ENCODE measurements around the gene XAB2.

The XAB2 gene

DNA sequence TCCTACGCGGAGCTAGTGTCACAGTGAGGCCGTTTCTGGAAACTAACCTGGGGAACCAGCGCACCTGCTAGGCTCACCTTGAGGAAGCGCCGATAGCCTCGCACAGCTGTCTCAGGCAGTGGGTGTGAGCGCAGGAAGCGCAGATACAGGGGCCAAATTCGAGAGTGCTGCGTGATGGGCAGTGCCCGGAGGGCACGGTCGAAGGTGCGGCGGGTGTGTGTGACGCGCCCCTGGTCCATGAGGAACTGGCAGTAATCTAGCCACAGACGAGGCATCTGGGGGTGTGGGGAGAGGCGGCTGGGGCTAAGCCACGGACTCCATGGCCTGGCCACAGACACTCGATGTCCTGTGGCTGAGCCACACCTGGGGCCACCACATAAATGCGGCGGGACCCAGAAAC is 2.2 kb downstream of the XAB2 start:
- FAIRE-seq (no peak), DNase-seq (ENCODE audit: insufficient read length) (no peak)
- TF ChIP-seq POLR2A (IDR thresholded peaks at IDR 0.05; ENCODE audit: low read depth, low read length) (no peak), TAF1 (IDR thresholded peaks at IDR 0.05; ENCODE audit: borderline replicate concordance, low read depth, low read length) (no peak), POLR2AphosphoS5 (IDR thresholded peaks at IDR 0.05; ENCODE audit: low read depth, low read length) (no peak)

DNA sequence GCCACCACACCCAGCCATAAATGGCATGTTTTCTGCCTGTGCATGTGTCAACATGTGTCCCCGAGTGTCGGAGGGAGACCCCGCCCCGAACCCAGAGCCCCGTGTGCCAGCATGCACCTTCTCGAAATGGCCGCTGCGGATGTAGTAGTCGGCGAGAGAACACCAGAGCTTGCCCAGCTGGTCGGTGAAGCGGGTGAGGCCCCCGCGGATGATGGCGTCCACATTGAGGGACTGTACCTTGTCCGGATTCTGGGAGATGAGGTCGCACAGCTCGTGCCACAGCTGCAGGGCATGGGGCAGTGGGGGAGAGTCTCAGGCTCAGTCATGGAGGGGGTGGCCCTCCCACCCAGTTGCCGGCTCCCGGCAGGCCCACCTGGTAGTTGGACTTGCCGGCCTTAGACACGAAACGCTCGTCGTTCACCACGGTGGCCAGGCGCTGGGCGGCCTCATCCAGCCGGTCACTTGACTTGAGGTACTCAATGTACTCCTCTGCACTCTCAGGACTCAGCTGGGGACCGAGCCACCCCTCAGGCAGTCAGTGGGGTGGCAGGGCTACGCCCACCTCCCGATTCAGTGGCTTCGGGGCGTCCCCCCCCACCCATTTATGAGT is 3.5 kb downstream of the XAB2 start:
- FAIRE-seq, result no peak
- TF ChIP-seq POLR2A (IDR thresholded peaks at IDR 0.05; ENCODE audit: low read depth, low read length) (no peak), TAF1 (IDR thresholded peaks at IDR 0.05; ENCODE audit: borderline replicate concordance, low read depth, low read length) (no peak), POLR2AphosphoS5 (IDR thresholded peaks at IDR 0.05; ENCODE audit: low read depth, low read length) (no peak)
- DNase-seq (ENCODE audit: insufficient read length), result no peak

DNA sequence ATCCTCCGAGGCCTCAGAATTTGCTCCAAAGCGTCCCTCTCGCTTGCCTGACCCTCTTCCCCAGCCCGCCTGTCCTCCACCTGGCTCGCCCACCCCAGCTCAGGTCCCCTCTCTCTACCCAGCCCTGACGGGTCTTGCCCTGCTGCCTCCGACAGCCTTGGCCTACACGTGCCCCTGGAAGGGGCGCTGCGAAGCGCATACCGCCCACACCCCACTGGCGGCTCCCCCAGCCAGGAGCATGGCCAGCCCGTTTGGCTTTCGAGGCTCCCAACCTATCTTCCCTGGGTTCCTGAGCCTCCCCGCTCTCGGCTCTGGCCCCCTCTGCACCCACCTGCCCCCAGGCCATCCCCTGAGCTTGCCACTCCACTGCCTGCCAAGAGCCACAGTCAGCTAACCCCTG is 4.5 kb downstream of the XAB2 start:
- no peak for DNase-seq (ENCODE audit: insufficient read length)
- FAIRE-seq, result no peak
- TF ChIP-seq POLR2AphosphoS5 (IDR thresholded peaks at IDR 0.05; ENCODE audit: low read depth, low read length) (no peak), TAF1 (IDR thresholded peaks at IDR 0.05; ENCODE audit: borderline replicate concordance, low read depth, low read length) (no peak), POLR2A (IDR thresholded peaks at IDR 0.05; ENCODE audit: low read depth, low read length) (no peak)

GRCh38 chr19:7623725-7624603 is 5.4 kb downstream of the XAB2 start:
- FAIRE-seq, result no peak
- TF ChIP-seq POLR2A (IDR thresholded peaks at IDR 0.05; ENCODE audit: low read depth, low read length) (no peak), TAF1 (IDR thresholded peaks at IDR 0.05; ENCODE audit: borderline replicate concordance, low read depth, low read length) (no peak), POLR2AphosphoS5 (IDR thresholded peaks at IDR 0.05; ENCODE audit: low read depth, low read length) (no peak)
- DNase-seq (ENCODE audit: insufficient read length), result no peak

GRCh38 chr19:7622933-7623685 is 6.2 kb downstream of the XAB2 start:
- TF ChIP-seq POLR2AphosphoS5 (IDR thresholded peaks at IDR 0.05; ENCODE audit: low read depth, low read length) (no peak), POLR2A (IDR thresholded peaks at IDR 0.05; ENCODE audit: low read depth, low read length) (no peak), TAF1 (IDR thresholded peaks at IDR 0.05; ENCODE audit: borderline replicate concordance, low read depth, low read length) (no peak)
- FAIRE-seq (no peak), DNase-seq (ENCODE audit: insufficient read length) (no peak)

GRCh38 chr19:7620442-7621412 is 8.6 kb downstream of the XAB2 start:
- DNase-seq (ENCODE audit: insufficient read length), result no peak
- FAIRE-seq, result no peak
- TF ChIP-seq POLR2AphosphoS5 (IDR thresholded peaks at IDR 0.05; ENCODE audit: low read depth, low read length), result no peak
- TF ChIP-seq TAF1 (IDR thresholded peaks at IDR 0.05; ENCODE audit: borderline replicate concordance, low read depth, low read length), result no peak
- TF ChIP-seq POLR2A (IDR thresholded peaks at IDR 0.05; ENCODE audit: low read depth, low read length), result no peak

DNA sequence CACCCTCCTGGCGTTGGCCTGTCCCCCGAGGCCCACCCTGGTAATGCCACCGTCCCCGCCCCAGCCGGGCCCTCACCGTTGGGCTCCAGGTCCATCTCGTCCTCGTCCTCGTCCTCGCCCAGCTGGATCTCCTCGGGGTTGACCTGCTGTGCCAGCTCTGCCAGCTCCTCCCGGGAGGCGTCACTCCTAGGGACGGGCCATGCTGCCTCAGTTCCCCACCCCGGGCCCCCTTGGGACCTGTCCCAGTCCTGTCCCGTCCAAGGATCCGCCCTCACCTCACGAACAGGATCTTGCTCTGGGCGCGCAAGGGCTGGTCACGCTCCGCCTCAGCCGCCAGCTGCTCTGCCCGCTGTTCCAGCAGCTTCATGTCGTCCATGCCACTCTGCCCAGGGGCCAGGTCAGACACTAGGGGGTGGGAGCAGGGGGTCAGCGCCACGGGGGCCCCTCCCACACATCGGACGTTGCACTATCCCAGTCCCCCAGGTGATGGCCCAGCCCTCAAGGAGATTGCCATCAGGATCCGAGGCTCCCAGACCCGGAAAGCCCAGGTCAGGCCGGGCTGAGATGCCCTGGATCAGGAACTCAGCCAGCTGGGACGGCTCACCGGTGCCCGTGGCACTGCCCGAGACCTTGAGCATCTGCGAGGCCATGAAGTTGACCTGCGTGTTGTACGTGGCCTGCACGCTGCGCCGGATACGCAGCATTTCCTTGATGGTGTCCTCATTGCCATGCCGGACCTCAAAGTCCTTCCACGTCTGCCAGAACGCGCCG is 9.5 kb downstream of the XAB2 start:
- DNase-seq (ENCODE audit: insufficient read length) (no peak), FAIRE-seq (no peak)
- no peak for TF ChIP-seq TAF1 (IDR thresholded peaks at IDR 0.05; ENCODE audit: borderline replicate concordance, low read depth, low read length)
- TF ChIP-seq POLR2AphosphoS5 (IDR thresholded peaks at IDR 0.05; ENCODE audit: low read depth, low read length), result no peak
- TF ChIP-seq POLR2A (IDR thresholded peaks at IDR 0.05; ENCODE audit: low read depth, low read length), result no peak

GRCh38 chr19:7618771-7619510 is 10.4 kb downstream of the XAB2 start:
- TF ChIP-seq POLR2AphosphoS5 (IDR thresholded peaks at IDR 0.05; ENCODE audit: low read depth, low read length) (no peak), TAF1 (IDR thresholded peaks at IDR 0.05; ENCODE audit: borderline replicate concordance, low read depth, low read length) (no peak), POLR2A (IDR thresholded peaks at IDR 0.05; ENCODE audit: low read depth, low read length) (no peak)
- FAIRE-seq, result no peak

GRCh38 chr19:7618348-7618747 is 11.0 kb downstream of the XAB2 start:
- FAIRE-seq (no peak), DNase-seq (ENCODE audit: insufficient read length) (no peak)
- TF ChIP-seq POLR2AphosphoS5 (IDR thresholded peaks at IDR 0.05; ENCODE audit: low read depth, low read length) (no peak), POLR2A (IDR thresholded peaks at IDR 0.05; ENCODE audit: low read depth, low read length) (no peak), TAF1 (IDR thresholded peaks at IDR 0.05; ENCODE audit: borderline replicate concordance, low read depth, low read length) (no peak)

More at GRCh38 chr19:7618771-7619510, 10.4 kb downstream of the XAB2 start:
- DNase-seq (ENCODE audit: insufficient read length), result no peak
